CD4-positive, CD25-positive, alpha-beta regulatory T cell (primary cell): ENCODE results near the gene CCDC50. TPM values are rescaled to one million over a fixed set of nuclear protein-coding genes. Genes with fewer than 3 reads are reported as not detected.
A peak's percentile ranks its signal among the peaks of the same experiment; 100 is the strongest.

ENCODE experiments used
- ATAC-seq, 2 donors: fragments of 150-1000 bp; cut with Tn5 transposase; one replicate each; pipeline ENCODE4 v1.10.0; 2021; ENCODE audit warnings: low read depth in 2 of 2, moderate number of reproducible peaks in 2 of 2, moderate library complexity in 1 of 2
- DNase-seq, 3 donors: peaks; one replicate each; pipeline versions ENCODE4 v3.0.0 to v3.0.0-alpha.2; 2012 to 2022; ENCODE audit warnings: mixed read lengths in 1 of 3
- H3K27ac ChIP-seq: one replicate; pipeline ENCODE4 v1.7.0; 2013; ENCODE audit warnings: mild to moderate bottlenecking, low read length; ENCODE audit not compliant: insufficient read depth, poor library complexity, severe bottlenecking
- H3K27me3 ChIP-seq: one replicate; pipeline ENCODE4 v1.7.0; 2013; ENCODE audit warnings: low read length; ENCODE audit not compliant: control insufficient read depth, insufficient read depth
- H3K36me3 ChIP-seq: one replicate; pipeline ENCODE4 v1.7.0; 2013; ENCODE audit warnings: mild to moderate bottlenecking, low read length, moderate library complexity; ENCODE audit not compliant: control insufficient read depth, insufficient read depth
- H3K4me1 ChIP-seq: 2 replicates; pipeline ENCODE4 v1.7.0; 2013; ENCODE audit warnings: mild to moderate bottlenecking, low read length; ENCODE audit not compliant: insufficient read depth, control insufficient read depth, poor library complexity, severe bottlenecking
- H3K4me3 ChIP-seq: one replicate; pipeline ENCODE4 v1.7.0; 2013; ENCODE audit warnings: low read depth, mild to moderate bottlenecking, low read length, moderate library complexity
- H3K9me3 ChIP-seq, 2 experiments: 1 replicate in 1 of 2; 2 replicates in 1 of 2; pipeline ENCODE4 v1.7.0; 2013; ENCODE audit warnings: low read length in 2 of 2, mild to moderate bottlenecking in 1 of 2, moderate library complexity in 1 of 2; ENCODE audit not compliant: control insufficient read depth in 2 of 2
- H3K27ac Mint-ChIP-seq, 3 donors: one replicate each; pipeline ENCODE4 v1.8.0; 2020 to 2022; ENCODE audit warnings: mild to moderate bottlenecking in 3 of 3, mixed read lengths in 3 of 3, moderate library complexity in 2 of 3
- H3K27me3 Mint-ChIP-seq: one replicate; pipeline ENCODE4 v1.8.0; 2022; ENCODE audit warnings: mild to moderate bottlenecking, mixed read lengths
- H3K36me3 Mint-ChIP-seq: one replicate; pipeline ENCODE4 v1.8.0; 2020; ENCODE audit warnings: mixed read lengths
- H3K4me1 Mint-ChIP-seq, 4 donors: one replicate each; pipeline ENCODE4 v1.8.0; 2020 to 2022; ENCODE audit warnings: mixed read lengths in 4 of 4, mild to moderate bottlenecking in 1 of 4
- H3K4me3 Mint-ChIP-seq, 4 donors: one replicate each; pipeline ENCODE4 v1.8.0; 2020 to 2022; ENCODE audit warnings: mild to moderate bottlenecking in 4 of 4, mixed read lengths in 4 of 4, moderate library complexity in 3 of 4
- H3K9me3 Mint-ChIP-seq, 7 donors: one replicate each; pipeline ENCODE4 v1.8.0; 2020 to 2022; ENCODE audit warnings: mixed read lengths in 7 of 7, mild to moderate bottlenecking in 3 of 7, moderate library complexity in 2 of 7
- polyA plus RNA-seq, 4 donors: library from polyadenylated mRNA; unstranded; fragments of 300-500 nt; fragmentation: Illumina TruSeq; gene quantifications; one replicate each; pipeline ENCODE4 v1.2.3, GENCODE V29; 2021
- total RNA-seq: library from RNA; stranded (reverse); gene quantifications from one replicate; pipeline ENCODE4 v1.2.3, GENCODE V29; 2022

CCDC50 gene
- total and polyA plus RNA-seq, 5 donors from 2014 or later: 7.8 to 11.4 (median 9.4) TPM

- Histone ChIP-seq H3K9me3 (no peaks in the 10 kb centered on the region), H3K27me3 (no peaks in the 10 kb centered on the region), H3K27ac (no peak overlapping the region), H3K4me3 (no peak overlapping the region), H3K36me3 (no peaks in the 10 kb centered on the region), H3K4me1 (no peaks in the 10 kb centered on the region)
- H3K36me3 Mint-ChIP-seq: peaks cover 19% of the 10 kb centered on the region
- no peak for ATAC-seq
- H3K27ac Mint-ChIP-seq: no peak overlapping the region
- H3K4me3 Mint-ChIP-seq: no peak overlapping the region
- no peaks in the 10 kb centered on the region for H3K27me3 Mint-ChIP-seq
- DNase-seq: no peak
- H3K4me1 Mint-ChIP-seq: peaks cover 0 to 7% (median 5%) of the 10 kb centered on the region in 4 donors
- peaks cover 0 to 4% (median 0%) of the 10 kb centered on the region in 7 donors for H3K9me3 Mint-ChIP-seq
These were observed 55.9 kb downstream of the CCDC50 start for GRCh38 chr3:191385101-191385500.

GRCh38 chr3:191387441-191388077 is 58.4 kb downstream of the CCDC50 start:
- no peak overlapping the region for H3K27ac Mint-ChIP-seq
- Histone ChIP-seq H3K36me3 (no peaks in the 10 kb centered on the region), H3K27me3 (no peaks in the 10 kb centered on the region), H3K9me3 (no peaks in the 10 kb centered on the region), H3K4me1 (no peaks in the 10 kb centered on the region), H3K27ac (no peak overlapping the region), H3K4me3 (no peak overlapping the region)
- no peaks in the 10 kb centered on the region for H3K27me3 Mint-ChIP-seq
- H3K4me3 Mint-ChIP-seq: no peak overlapping the region
- H3K9me3 Mint-ChIP-seq: peaks cover 0 to 3% (median 0%) of the 10 kb centered on the region in 7 donors
- no peak for ATAC-seq
- peaks cover 0 to 2% (median 0%) of the 10 kb centered on the region in 4 donors for H3K4me1 Mint-ChIP-seq
- DNase-seq: no peak
- H3K36me3 Mint-ChIP-seq: peaks cover 16% of the 10 kb centered on the region

GRCh38 chr3:191388823-191389222 is 59.6 kb downstream of the CCDC50 start:
- Histone ChIP-seq H3K36me3 (no peaks in the 10 kb centered on the region), H3K4me1 (no peaks in the 10 kb centered on the region), H3K4me3 (no peak overlapping the region), H3K27ac (no peak overlapping the region), H3K9me3 (no peaks in the 10 kb centered on the region), H3K27me3 (no peaks in the 10 kb centered on the region)
- DNase-seq (no peak), ATAC-seq (no peak)
- no peak overlapping the region for H3K4me3 Mint-ChIP-seq
- H3K27ac Mint-ChIP-seq: no peak overlapping the region
- H3K4me1 Mint-ChIP-seq: peaks cover 0 to 2% (median 0%) of the 10 kb centered on the region in 4 donors
- no peaks in the 10 kb centered on the region for H3K9me3 Mint-ChIP-seq
- no peaks in the 10 kb centered on the region for H3K27me3 Mint-ChIP-seq
- H3K36me3 Mint-ChIP-seq: peaks cover 11% of the 10 kb centered on the region

- Mint-ChIP-seq H3K36me3 (peaks cover 6% of the 10 kb centered on the region), H3K9me3 (no peaks in the 10 kb centered on the region), H3K4me1 (peaks cover 0 to 2% (median 0%) of the 10 kb centered on the region in 4 donors), H3K27ac (no peak overlapping the region), H3K4me3 (no peak overlapping the region), H3K27me3 (no peaks in the 10 kb centered on the region)
- H3K4me3 ChIP-seq: no peak overlapping the region
- no peak for DNase-seq
- no peaks in the 10 kb centered on the region for H3K36me3 ChIP-seq
- H3K27me3 ChIP-seq: no peaks in the 10 kb centered on the region
- H3K27ac ChIP-seq: no peak overlapping the region
- H3K9me3 ChIP-seq: no peaks in the 10 kb centered on the region
- no peak for ATAC-seq
- H3K4me1 ChIP-seq: no peaks in the 10 kb centered on the region
These were observed 61.4 kb downstream of the CCDC50 start for GRCh38 chr3:191390580-191390979.

DNA sequence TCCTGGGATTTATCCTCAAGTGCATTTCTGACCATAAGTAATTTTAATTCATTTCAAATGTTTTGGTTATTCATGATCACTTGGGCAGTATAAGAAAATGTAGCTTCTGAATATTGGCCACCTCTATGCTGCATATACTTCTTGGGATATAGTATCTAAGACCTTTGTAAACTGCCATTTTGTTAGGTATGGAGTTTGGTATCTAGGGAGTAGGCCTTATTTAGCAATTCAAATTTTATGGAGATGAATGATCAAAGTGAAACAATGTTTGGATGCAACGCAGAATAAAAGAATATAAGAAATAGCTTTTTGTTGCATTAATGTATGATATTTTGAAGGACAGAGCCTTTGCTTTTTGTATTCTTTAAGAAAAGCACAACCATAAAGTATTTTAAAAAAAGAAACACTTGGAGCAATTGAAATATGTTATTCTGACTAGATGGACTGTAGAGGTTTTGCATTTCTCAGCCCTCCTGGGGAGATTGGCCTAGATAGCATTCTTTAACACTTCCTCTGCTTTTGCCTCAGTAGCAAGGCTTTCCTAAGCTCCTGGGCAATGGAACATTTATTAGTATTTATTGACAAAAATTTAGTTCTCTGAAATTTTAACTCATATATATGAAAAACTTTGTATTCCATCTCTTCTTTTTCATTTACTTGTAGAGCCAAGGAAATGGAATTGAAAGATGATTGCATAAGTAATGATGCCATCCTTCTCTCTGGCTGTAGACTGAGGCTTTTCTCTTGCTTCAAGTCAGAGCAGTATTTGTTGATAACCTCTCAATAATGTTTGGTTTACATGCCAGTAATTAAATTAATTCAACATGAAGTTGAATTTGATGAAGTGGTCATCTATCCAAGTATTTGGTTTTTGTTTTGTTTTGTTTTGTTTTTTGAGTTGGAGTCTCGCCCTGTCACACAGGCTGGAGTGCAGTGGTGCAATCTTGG is 62.9 kb downstream of the CCDC50 start:
- no peak overlapping the region for H3K27ac Mint-ChIP-seq
- H3K4me1 Mint-ChIP-seq: no peaks in the 10 kb centered on the region
- H3K9me3 Mint-ChIP-seq: no peaks in the 10 kb centered on the region
- Histone ChIP-seq H3K4me3 (no peak overlapping the region), H3K4me1 (no peaks in the 10 kb centered on the region), H3K36me3 (no peaks in the 10 kb centered on the region), H3K9me3 (no peaks in the 10 kb centered on the region), H3K27me3 (no peaks in the 10 kb centered on the region), H3K27ac (no peak overlapping the region)
- H3K36me3 Mint-ChIP-seq: peaks cover 3% of the 10 kb centered on the region
- no peak for DNase-seq
- no peaks in the 10 kb centered on the region for H3K27me3 Mint-ChIP-seq
- H3K4me3 Mint-ChIP-seq: no peak overlapping the region
- ATAC-seq: no peak

DNA sequence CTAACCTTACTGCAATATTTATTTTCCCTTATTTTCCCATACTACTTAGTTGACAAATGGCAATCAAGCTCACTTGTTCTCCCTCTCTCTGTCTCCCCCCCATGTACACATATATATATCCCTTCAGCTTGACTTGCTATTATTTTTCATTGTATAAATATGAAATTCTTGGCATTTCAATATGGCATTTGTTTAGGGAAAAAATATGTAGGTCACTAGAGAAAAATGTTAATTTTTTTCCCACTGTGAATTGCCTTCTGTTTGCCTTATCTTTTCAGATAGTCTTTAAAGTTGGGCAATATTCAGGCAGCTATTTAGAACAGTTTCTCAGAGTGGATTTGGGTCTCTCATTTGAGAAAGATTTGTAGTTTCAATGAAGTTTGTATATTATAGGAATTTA is 64.0 kb downstream of the CCDC50 start:
- H3K36me3 Mint-ChIP-seq: peaks cover 3% of the 10 kb centered on the region
- no peaks in the 10 kb centered on the region for H3K4me1 Mint-ChIP-seq
- no peak overlapping the region for H3K27ac Mint-ChIP-seq
- H3K4me1 ChIP-seq: no peaks in the 10 kb centered on the region
- DNase-seq: no peak
- H3K9me3 ChIP-seq: no peaks in the 10 kb centered on the region
- H3K27me3 Mint-ChIP-seq: no peaks in the 10 kb centered on the region
- H3K27ac ChIP-seq: no peak overlapping the region
- H3K4me3 Mint-ChIP-seq: no peak overlapping the region
- no peaks in the 10 kb centered on the region for H3K27me3 ChIP-seq
- no peak for ATAC-seq
- H3K4me3 ChIP-seq: no peak overlapping the region
- H3K36me3 ChIP-seq: no peaks in the 10 kb centered on the region
- no peaks in the 10 kb centered on the region for H3K9me3 Mint-ChIP-seq

GRCh38 chr3:191397771-191398170 is 68.6 kb downstream of the CCDC50 start:
- DNase-seq (no peak), ATAC-seq (no peak)
- Histone ChIP-seq H3K27me3 (no peaks in the 10 kb centered on the region), H3K4me1 (no peaks in the 10 kb centered on the region), H3K36me3 (no peaks in the 10 kb centered on the region), H3K4me3 (no peak overlapping the region), H3K9me3 (no peaks in the 10 kb centered on the region), H3K27ac (no peak overlapping the region)
- no peaks in the 10 kb centered on the region for H3K36me3 Mint-ChIP-seq
- no peaks in the 10 kb centered on the region for H3K4me1 Mint-ChIP-seq
- H3K4me3 Mint-ChIP-seq: peak overlapping the region in 1 of 4 donors; percentile 43
- H3K9me3 Mint-ChIP-seq: peaks cover 0 to 4% (median 0%) of the 10 kb centered on the region in 7 donors
- no peaks in the 10 kb centered on the region for H3K27me3 Mint-ChIP-seq
- H3K27ac Mint-ChIP-seq: no peak overlapping the region
